HuH-7.5 (cell line): ENCODE results near the gene SOHLH2.

ENCODE experiments used
- DNase-seq: peaks from one replicate; pipeline ENCODE4 v3.0.0; 2011; ENCODE audit warnings: low spot score

Gene SOHLH2, protein sequence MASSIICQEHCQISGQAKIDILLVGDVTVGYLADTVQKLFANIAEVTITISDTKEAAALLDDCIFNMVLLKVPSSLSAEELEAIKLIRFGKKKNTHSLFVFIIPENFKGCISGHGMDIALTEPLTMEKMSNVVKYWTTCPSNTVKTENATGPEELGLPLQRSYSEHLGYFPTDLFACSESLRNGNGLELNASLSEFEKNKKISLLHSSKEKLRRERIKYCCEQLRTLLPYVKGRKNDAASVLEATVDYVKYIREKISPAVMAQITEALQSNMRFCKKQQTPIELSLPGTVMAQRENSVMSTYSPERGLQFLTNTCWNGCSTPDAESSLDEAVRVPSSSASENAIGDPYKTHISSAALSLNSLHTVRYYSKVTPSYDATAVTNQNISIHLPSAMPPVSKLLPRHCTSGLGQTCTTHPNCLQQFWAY

DNA sequence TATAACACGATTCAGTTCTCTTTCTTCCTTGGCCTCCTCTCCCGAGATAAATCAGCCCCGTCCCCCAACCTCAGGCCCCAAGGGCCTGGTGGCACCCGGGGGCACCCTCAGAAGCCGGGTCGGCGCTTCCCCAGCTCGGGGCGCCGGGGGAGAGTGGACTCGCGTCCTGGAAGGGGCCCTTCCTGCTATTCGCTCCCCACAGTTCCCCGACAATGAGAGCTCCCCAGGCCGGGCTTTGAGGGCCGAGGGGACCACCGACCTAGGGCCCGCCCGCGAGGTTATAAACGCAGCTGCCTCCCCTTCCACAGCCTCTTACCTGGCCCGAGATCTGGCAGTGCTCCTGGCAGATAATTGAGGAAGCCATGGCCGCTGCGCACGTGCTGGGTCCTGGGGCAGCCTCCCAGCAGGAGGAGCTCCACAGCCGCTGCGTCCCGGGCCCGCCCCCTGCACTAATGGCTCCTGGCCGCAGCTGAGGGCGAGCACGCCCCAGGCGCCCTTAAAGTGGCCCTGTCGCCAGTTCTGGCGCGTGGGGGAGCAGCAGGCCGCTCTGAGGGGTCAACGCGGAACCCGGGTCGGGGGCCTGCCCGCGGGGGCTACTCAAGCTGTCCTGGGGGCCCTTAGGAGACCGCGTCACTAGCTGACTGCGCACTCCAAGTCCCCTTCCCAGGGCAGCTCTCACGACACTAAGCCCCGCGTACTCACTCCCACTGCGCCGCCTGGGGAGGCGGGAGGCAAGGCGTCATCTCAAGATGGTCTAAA lies at the start of gene SOHLH2:
TSS of gene SOHLH2 (minus strand) at position 394 of the 759 bp plus-strand sequence. CDS start at position 364, 30 bp downstream.
- DNase-seq = no peak

DNA sequence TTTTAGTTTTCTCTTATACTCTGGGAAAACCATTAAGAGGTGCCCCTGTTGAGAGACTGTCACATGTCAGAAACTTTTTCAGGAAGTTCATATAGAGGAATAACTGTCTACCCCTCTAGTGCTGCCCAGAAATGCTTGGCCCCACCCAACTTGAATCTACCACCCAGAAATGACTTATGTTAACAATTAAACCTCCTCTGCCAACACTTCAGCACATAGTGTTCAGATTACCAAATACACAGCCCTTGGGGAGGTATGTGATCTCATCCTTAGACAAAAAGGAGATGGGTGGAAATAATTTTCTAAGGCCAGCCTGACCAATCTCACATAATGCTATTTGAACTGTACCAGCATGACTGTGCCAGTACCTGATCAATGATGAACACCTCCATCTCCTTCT lies 47.6 kb upstream of the SOHLH2 start:
- DNase-seq = no peak

DNA sequence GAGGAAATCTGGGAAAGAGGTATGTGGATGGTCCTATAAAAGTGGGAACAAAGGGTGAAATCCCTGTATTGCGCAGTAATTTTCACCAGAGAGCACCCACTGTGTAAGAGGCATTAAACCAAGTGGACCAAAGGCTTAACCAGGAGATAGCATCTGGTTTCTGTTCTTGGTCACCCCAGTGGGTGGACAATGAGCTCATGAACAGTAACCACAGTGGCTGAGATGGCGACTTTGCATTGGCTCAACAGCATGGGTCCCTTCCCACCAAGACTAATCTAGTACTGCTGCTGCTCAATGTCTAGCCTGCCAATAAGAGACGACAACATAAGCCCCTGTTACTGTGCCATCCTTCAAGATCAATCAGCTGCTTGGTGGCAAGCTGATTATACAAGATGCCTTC lies 46.7 kb upstream of the SOHLH2 start:
- DNase-seq = no peak

DNA sequence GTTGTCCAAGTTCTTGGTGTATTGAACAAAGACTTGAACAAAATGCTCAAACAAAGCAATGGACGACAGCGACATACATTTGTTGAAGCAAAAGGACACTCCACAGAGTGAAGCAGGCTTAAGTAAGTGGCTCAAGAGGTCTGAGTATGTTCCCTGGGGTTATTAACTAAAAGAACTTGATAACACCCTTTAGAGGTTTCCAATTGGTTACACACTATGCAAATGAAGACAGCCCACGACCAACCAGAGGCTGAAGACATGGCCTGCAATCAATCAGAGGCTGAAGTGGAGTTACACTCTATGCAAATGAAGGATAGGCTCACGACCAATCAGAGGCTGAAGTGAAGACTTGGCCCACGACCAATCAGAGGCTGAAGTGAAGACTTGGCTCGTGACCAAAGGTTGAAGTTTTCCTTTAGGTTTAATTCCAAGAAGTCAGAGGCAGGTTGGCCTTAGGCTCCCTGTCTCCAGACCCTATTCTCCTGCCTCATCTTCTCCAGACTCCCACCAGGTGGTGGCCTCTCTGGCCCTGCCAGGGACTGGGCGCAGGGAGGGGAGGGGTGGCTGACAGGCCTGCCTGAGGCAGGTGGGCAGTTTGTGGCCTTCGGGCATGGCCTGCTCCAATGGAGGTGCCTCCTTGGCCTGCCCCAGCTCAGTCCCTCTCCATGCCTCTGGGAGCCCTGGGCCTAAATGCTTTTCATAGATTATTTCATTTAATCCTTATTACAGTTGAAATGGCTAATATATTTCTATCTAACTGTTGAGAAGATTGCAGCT lies 45.2 kb upstream of the SOHLH2 start:
- DNase-seq = no peak

DNA sequence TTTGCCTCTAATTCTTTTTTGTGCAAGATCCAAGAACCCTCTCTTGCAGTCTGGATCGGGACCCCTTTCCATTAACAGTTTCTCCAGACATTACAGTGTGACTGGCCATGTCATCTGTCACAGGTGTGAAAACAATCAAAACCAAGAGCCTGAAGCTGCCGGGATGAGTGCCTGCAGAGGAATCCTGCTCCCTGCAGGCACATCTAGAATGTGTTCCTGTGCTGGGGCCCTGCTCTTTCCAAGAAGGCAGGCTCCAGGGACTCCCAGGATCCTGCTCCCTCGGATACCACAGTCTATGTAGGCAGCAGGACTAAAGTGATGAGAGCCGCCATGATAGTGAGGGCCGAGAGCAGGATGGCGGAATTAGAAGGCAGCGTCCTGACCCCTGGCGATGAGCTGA lies 44.5 kb upstream of the SOHLH2 start:
- no peak for DNase-seq

DNA sequence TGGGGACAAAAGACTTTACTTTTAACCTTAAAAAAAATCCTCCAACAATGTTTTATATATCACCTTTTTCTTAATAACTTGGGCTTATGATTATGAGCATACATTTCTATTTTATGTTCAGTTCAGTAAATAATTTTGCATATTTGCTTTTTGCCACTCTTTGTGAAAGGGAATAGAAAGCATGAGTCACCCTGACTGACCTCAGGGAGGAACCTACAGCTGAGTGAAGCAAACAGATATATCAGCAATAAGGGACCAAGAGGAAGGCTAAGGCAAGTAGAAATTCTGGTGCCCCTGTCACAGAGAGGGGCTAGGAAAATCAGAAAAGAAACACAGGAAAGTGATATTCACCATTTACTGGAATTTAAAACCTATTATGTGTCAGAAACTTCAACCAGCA lies 37.2 kb upstream of the SOHLH2 start:
- DNase-seq = no peak

DNA sequence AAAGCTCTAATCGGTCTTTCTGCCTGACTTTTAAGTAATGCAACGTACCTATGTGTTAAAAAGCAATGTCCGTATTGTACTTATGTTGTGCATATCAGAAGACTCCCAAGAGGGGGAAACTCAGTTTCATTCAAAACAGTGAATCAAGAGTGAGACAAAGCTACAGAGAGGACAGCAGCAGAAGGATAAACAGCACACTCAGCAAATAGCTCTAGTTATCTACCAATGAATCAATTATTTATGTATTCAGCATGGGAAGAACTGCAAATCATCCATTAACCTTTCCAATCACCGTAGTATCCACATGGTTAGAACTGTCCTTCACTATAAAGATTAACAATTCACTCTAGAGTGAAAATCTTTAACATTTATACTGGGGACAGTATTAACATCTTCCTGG lies 36.7 kb upstream of the SOHLH2 start:
- DNase-seq = no peak

DNA sequence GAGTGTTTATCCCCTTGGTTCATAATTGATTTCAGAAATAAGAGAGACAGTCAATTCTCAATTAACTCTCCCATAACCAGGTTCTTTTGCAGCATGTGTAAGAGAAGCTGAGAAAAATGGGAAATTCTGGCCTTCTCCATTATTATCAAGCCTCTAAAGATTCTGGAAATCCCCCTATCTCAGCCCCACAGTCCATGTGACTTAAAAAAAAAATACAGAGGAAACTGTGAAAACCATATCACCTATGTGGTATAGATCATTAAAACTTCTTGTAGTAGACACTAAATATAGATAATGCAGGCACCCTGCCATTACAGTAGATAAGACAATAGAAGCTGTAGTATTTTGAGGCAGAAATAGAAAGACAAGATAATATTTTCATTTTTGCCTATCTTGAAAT lies 34.3 kb upstream of the SOHLH2 start:
- no peak for DNase-seq

DNA sequence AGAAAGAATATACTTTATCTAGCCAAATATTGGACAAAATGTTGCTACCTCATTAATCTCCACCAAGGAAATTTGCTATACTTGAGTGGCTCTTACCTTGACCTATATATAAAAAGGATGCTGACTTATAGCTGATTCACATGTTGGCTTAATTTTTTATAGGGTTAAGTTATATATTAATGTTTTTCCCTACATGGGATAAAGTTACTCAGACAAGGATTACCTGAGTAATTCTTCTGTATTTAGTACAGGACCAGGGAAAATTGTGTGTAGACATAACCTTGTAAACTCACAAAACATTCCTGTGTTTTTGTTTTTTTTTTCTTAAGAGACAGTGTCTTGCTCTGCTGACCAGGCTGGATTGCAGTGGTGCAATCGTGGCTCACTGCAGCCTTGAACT lies 30.6 kb upstream of the SOHLH2 start:
- no peak for DNase-seq

DNA sequence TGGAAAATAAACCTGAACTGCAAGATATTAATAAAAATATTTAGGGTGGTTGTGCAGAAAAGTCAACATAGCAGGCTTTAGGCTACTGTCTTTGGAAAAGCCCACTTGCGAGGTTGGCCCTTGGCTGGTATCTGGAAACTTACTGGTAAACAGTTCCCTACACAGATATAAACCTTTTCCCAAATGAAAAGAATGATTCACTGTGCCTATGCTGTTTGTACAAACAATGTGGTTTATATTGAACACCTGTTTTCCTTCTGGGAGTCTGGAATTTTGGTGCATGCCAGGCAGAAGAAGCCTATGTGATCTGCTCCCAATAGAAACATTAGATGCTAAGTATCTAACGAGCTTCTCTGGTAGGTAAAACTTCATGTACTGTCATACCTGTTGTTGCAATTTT lies 29.7 kb upstream of the SOHLH2 start:
- DNase-seq = no peak

DNA sequence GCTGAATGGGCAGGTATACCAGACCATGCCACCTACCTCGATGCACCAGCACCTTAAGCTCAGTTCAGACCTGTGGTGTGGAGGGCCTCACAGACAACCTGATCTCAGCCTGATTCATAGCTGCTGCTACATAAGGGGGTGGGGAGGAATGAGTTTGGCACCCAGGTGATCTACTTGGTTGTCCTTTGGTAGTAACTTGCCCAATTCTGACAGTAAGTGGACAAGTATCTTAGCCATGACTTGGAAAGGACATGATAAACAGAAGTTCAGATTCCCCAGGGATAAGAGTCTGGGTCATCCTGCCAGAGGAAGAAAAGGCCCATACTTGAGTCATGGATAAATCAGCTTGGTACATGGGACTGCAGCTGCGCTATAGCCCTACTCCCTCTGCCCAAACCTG lies 28.4 kb upstream of the SOHLH2 start:
- no peak for DNase-seq

DNA sequence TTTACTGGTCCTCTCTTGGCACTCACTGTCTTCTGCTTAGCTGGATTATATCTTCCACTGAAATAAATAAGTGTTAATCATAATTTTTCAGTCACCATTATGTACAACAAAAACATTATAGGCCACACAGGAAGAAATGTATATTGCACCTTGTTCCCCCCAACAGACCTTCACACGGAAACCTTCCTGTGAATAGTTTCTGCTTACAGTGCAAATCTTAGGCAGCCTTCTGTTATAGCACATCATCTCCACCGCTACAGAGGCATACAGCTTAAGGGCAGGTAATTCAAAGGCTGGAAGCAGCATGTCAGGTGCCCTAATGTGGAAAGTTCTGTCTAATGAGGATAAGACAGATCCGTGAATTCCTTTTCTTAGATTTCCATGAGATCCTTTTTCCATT lies 16.9 kb upstream of the SOHLH2 start:
- no peak for DNase-seq

DNA sequence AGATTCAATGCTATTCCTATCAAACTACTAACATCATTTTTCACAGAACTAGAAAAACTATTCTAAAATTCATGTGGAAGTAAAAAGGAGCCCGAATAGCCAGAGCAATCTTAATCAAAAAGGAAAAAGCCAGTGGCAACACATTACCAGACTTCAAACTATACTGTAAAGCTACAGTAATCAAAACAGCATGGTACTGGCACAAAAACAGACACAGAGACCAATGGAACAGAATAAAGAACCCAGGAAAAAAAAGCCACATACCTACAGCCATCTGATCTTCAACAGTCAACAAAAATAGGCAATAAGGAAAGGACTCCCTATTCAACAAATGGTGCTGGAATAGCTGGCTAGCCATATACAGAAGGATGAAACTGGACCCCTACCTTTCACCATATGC lies 10.4 kb upstream of the SOHLH2 start:
- DNase-seq = no peak

DNA sequence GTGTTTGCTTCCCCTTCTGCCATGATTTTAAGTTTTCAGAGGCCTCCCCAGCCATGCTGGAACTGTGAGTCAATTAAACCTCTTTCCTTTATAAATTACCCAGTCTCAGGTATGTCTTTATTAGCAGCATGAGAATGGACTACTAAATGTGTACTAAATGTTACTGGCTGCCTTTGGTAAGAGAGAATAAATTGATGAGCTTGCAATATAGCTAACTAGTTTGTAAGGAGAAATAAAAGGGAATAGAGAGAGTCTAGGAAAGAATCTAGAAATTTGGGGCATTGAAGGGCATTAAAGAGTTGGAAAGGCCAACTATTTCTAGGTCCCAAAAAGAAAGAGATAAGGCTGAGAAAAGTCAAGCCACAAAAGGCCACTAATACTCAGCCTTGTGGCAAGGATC lies 5.5 kb upstream of the SOHLH2 start:
- DNase-seq = no peak

DNA sequence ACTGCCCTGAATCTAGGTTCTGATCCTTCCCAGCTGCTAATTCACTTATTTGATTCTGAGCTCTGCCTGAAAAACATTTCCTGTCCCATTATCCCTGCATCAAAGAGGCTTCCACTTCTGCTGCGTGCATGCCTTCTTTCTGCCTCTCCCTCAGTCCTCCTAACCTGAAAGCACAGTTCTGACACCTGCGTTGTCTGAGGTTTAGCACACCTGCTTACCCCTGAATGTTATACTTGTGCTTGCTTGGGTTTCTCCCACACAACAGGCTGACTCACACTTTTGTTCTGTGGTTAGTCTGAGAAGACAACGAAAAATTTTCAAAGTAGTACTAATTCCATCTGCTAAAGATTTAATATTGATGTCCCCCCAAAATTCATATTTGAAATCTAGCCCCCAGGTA lies 3.1 kb upstream of the SOHLH2 start:
- DNase-seq = no peak

DNA sequence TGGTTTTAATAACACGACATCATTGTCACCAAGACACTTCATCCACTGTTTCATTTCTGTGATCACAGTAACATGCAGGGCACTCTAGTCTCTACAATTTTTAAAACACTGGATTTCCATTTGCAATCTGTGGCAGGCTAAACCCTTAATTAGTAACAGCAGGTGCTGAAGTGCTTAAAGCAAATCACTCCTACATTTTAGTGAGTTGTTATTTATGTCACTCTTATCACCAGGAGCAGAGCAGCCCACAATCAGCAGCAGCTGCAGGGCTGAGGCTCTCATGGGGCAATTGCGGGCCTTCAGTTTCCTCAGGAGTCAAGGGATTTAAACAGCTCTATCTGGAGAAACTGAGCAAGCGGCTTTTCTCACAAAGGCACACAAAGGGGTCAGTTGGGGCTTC lies 1.6 kb downstream of the SOHLH2 start:
- DNase-seq = no peak

DNA sequence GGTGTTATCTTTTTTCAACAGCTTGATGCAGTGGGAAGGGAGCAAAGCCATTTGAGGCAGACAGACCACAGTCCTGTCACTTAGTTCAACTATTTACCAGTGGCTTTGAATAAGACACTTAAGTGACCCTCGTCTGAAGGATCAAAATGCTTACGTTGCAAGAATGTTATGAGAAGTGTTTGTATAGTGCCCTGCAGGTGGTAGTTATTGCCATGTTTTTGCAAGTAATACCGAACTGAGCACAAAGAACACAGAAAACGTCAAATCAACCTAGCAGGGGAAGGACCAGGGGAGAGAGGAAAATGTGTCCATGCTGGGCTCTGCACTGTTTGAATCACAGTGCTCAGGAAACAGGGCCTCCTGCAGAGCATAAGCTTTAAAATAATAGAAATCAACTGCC lies 2.8 kb downstream of the SOHLH2 start:
- DNase-seq = no peak

DNA sequence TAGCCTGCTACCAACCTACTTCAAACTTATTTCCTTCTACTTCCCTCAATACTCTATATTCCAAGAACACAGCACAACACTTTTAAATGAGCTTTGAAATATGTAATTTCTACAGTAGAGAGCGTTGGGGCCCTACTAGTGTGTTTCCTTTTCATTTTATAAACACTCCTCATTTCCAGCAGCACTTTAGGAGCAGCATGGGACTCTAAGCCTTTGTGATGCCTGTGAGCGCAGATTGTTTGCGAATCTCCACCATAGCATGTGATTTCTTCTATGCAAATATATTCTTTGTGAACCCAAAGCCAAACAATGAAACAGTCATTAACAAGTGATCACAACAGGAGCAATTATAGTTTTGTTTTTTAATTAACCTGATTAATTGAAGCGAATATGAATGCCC lies 3.6 kb downstream of the SOHLH2 start:
- no peak for DNase-seq

DNA sequence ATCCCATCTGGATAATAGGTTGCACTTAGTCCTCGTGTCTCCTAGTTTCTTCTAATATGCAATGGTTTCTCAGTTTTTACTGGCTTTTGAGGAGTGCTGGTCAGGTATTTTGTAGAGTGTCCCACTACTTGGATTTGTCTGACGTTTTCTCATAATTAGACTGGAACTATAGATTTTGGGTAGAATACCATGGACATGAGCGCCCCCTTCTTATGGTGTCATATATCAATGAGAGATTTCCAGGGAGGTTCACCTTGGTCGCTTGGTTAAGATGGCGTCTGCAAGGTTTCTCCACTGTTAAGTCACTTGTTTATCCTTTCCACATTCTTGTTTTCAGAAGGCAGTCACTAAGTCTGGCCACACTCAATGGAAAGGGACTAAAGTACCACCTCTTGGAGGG lies 6.7 kb downstream of the SOHLH2 start:
- no peak for DNase-seq

DNA sequence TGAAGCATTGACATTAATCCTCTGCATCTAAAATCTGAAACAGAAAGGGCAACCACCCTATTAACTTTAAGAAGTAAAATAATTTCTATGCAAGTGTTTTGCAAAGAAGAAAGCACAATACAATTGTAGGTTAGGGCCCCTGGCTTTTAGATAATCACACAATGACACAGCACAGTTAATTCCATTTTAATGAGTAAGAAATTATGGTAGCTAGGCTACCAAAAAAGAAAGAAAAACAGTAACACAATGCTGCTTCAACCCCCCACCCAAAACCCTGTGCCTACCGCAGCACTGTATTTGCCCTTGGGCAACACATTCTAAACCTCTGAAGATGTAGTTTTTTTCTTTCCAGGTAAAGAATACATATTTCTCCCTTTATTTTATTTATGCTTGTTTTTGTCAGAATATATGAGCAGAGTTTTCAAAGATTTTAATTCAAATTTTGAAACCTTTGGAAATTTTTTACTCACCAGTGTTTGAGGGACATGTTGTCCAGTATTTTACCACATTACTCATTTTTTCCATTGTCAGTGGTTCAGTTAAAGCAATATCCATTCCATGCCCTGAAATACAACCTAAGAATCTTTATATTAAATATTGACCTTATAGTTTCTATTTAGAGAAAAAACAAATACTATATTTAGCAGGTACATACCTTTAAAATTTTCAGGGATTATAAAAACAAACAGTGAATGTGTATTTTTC lies 21.1 kb downstream of the SOHLH2 start:
- DNase-seq = no peak

DNA sequence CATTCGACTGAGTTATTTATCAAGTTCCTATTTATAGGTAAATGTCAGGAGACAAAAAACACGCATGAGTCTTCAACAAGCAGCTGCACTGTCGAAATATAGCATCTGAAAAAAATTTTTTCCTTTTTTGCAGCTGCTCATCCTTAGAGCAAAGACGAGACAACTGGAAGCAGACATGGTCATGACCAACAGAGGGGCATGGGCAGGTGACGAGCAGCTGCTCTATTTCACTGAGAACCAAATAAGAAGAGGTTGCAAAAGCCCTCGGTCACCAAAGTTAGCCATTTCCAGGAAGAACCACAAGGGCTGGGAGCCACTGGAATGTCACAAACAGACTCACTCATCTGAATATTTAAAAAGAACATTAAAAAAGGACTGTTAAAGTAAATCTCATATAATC lies 22.2 kb downstream of the SOHLH2 start:
- DNase-seq = no peak

DNA sequence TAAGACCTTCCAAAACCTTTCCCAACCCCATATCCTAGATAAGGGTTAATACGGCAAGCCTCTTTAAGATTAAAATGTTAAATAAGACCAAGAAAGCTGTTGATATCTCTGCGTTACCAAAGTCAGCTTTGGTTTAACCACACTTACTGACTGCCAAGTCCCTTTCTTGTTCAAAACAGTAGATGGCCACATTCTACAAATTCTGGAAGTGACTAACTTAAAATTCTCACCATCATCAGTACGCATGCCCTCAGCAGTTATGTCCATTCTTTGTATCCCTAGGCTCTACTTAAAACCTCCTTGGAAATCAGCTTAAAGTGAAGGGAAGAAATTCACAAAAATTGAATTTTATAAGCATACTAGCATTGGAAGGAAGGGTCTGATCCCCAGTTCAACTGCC lies 23.6 kb downstream of the SOHLH2 start:
- DNase-seq = no peak
